Measurements from ENCODE around the gene TUBB4B. TPM values are rescaled to one million over a fixed set of nuclear protein-coding genes. Genes with fewer than 3 reads are reported as not detected.
"Not testable (repeated sequence)": the region's sequence is repeated elsewhere in the genome, so short reads cannot be mapped to it uniquely, and the experiment has no call there.

TUBB4B gene
- total and polyA plus RNA-seq, 10 donors, result 55.1 to 137 (median 103) TPM

DNA sequence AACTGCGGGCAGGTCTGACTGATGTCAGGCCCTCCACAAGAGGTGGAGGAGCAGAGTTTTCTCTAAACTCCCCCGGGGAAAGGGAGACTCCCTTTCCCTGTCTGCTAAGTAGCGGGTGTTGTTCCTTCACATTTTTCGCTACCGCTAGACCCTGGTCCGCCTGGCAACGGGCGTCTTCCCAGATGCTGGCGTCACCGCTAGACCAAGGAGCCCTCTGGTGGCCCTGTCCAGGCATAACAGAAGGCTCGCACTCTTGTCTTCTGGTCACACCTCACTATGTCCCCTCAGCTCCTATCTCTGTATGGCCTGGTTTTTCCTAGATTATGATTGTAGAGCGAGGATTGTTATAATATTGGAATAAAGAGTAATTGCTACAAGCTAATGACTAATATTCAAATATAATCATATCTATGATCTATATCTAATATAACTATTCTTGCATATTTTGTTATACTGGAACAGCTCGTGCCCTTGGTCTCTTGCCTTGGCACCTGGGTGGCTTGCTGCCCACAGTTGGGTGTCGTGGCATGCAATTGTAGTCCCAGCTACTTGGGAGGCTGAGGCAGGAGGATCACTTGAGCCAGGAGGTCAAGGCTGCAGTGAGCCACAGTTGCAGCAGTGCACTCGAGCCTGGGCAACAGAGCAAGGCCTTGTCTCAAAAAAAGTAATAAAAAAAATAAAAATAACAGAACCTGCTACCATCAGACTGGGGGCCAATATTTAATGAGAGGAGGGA is 21.3 kb downstream of the TUBB4B start:
- H3K36me3 ChIP-seq, result peaks cover 0 to 83% (median 42%) of the 10 kb centered on the region in 6 donors
- peak; percentile 70 for DNase-seq
- intact Hi-C loops (cut with DNase I; ENCODE audit: low total_unique reads), result not testable (repeated sequence)

DNA sequence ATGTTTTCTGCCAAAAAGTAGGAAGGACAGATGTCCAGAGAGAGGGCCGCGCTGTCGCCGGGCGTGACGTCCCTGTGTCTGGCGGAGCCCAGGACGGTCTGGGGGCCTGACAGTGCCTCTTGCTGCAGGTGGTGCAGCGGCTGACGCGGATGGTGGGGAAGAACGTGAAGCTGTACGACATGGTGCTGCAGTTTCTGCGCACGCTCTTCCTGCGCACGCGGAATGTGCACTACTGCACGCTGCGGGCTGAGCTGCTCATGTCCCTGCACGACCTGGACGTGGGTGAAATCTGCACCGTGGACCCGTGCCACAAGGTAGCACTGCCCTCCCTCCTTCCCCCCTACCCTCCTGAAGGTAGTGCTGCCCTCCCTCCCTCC is 21.8 kb downstream of the TUBB4B start:
- Histone ChIP-seq H3K9me3 (no peaks in the 10 kb centered on the region), H3K27me3 (replicated peaks in 1 of 7) (no peaks in the 10 kb centered on the region), H3K4me1 (peaks cover 0 to 33% (median 6%) of the 10 kb centered on the region in 6 donors), H3K36me3 (peaks cover 0 to 84% (median 44%) of the 10 kb centered on the region in 6 donors), H3K4me3 (no peak overlapping the region), H3K27ac (no peak overlapping the region)
- intact Hi-C loops (cut with DNase I; ENCODE audit: low total_unique reads), result no loop called here
- 89 to 95% (median 91%) methylated on average over 24 of the region's 24 CpGs for WGBS, 5 donors
- TF ChIP-seq POLR2AphosphoS5 (IDR thresholded peaks at IDR 0.05), result peak; percentile 17 to 57 (median 40)
- no peak for TF ChIP-seq POLR2A (IDR thresholded peaks at IDR 0.05)
- DNase-seq, result peak; percentile 67

More for the DNA sequence above, 21.3 kb downstream of the TUBB4B start:
- H3K4me3 ChIP-seq; H3K27me3 ChIP-seq (replicated peaks in 1 of 7); H3K9me3 ChIP-seq; H3K27ac ChIP-seq: not testable (repeated sequence)
- TF ChIP-seq, protein P1, sequence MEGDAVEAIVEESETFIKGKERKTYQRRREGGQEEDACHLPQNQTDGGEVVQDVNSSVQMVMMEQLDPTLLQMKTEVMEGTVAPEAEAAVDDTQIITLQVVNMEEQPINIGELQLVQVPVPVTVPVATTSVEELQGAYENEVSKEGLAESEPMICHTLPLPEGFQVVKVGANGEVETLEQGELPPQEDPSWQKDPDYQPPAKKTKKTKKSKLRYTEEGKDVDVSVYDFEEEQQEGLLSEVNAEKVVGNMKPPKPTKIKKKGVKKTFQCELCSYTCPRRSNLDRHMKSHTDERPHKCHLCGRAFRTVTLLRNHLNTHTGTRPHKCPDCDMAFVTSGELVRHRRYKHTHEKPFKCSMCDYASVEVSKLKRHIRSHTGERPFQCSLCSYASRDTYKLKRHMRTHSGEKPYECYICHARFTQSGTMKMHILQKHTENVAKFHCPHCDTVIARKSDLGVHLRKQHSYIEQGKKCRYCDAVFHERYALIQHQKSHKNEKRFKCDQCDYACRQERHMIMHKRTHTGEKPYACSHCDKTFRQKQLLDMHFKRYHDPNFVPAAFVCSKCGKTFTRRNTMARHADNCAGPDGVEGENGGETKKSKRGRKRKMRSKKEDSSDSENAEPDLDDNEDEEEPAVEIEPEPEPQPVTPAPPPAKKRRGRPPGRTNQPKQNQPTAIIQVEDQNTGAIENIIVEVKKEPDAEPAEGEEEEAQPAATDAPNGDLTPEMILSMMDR (IDR thresholded peaks at IDR 0.05 in 8 of 11, conservative IDR thresholded peaks at IDR 0.05 in 3 of 11), result peak in 10 of 11 experiments; percentile 5 to 60 (median 46)
- peak in 2 of 3 donors; percentile 16 to 23 for TF ChIP-seq POLR2AphosphoS5 (IDR thresholded peaks at IDR 0.05)
- WGBS, 5 donors, result 46 to 69% (median 64%) methylated on average over 14 to 15 of the region's 15 CpGs
- peaks cover 0 to 31% (median under 1%) of the 10 kb centered on the region in 6 donors for H3K4me1 ChIP-seq

DNA sequence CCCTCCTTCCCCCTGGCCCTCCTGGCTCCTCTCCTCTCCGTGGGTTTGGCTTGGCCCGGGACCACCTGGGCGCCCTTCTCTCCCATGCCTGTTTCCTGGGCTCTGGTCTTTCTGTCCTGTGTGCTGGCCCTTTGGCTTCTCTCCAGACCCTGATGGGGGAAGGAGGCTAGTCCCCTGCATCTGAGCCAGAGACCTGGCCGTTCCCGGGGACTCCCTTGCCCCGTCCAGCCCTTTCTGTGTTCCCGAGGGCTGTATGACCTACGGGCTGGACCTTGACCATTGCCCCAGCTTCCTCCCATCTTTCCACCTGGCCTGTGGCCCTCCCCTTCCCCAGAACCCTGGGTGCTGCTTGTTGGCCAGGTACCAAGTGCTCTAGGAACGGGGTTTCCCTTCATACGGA is 22.4 kb downstream of the TUBB4B start:
- TF ChIP-seq, protein P1 (IDR thresholded peaks at IDR 0.05 in 8 of 11, conservative IDR thresholded peaks at IDR 0.05 in 3 of 11), result no peak
- no peak for TF ChIP-seq POLR2A (IDR thresholded peaks at IDR 0.05)
- no peak for TF ChIP-seq POLR2AphosphoS5 (IDR thresholded peaks at IDR 0.05)
- peaks cover 0 to 84% (median 42%) of the 10 kb centered on the region in 6 donors for H3K36me3 ChIP-seq
- intact Hi-C loops (cut with DNase I; ENCODE audit: low total_unique reads), result no loop called here
- no peak overlapping the region for H3K4me3 ChIP-seq
- peak; percentile 53 for DNase-seq
- H3K27me3 ChIP-seq (replicated peaks in 1 of 7), result no peaks in the 10 kb centered on the region
- peaks cover 0 to 35% (median 12%) of the 10 kb centered on the region in 6 donors for H3K4me1 ChIP-seq
- H3K9me3 ChIP-seq, result no peaks in the 10 kb centered on the region
- H3K27ac ChIP-seq, result no peak overlapping the region
- 77 to 90% (median 81%) methylated on average over 8 to 10 of the region's 10 CpGs for WGBS, 5 donors

DNA sequence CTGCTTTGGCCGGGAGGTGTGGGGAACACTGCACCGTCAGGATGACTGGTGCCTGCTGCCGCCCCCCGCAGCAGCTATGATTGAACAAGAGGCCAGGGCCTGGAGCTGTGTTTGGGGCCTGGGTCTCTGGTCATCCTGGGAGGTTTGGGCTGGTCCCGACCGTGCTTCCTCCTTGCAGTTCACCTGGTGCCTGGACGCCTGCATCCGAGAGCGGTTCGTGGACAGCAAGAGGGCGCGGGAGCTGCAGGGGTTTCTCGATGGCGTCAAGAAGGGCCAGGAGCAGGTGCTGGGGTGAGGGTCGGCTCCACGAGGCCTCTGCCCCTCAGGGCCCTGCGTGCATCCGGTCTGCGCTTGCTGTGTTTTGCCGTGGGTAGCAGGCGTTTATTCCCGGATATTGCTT is 23.0 kb downstream of the TUBB4B start:
- H3K9me3 ChIP-seq, result no peaks in the 10 kb centered on the region
- DNase-seq, result peak; percentile 63
- WGBS, 5 donors, result 93 to 96% (median 95%) methylated on average over 22 of the region's 22 CpGs
- no peaks in the 10 kb centered on the region for H3K27me3 ChIP-seq (replicated peaks in 1 of 7)
- no peak for TF ChIP-seq POLR2A (IDR thresholded peaks at IDR 0.05)
- TF ChIP-seq POLR2AphosphoS5 (IDR thresholded peaks at IDR 0.05), result peak in 1 of 3 donors; percentile 48
- TF ChIP-seq, protein P1 (IDR thresholded peaks at IDR 0.05 in 8 of 11, conservative IDR thresholded peaks at IDR 0.05 in 3 of 11), result no peak
- no peak overlapping the region for H3K27ac ChIP-seq
- intact Hi-C loops (cut with DNase I; ENCODE audit: low total_unique reads), result no loop called here
- peaks cover 0 to 84% (median 37%) of the 10 kb centered on the region in 6 donors for H3K36me3 ChIP-seq
- no peak overlapping the region for H3K4me3 ChIP-seq
- H3K4me1 ChIP-seq, result peaks cover 4 to 37% (median 17%) of the 10 kb centered on the region in 6 donors
